Skeletal muscle tissue (tissue), 4 donors: ENCODE results near the gene COL23A1. TPM values are rescaled to one million over a fixed set of nuclear protein-coding genes. Genes with fewer than 3 reads are reported as not detected.

Experiments used
- H3K27ac ChIP-seq: one replicate; pipeline ENCODE4 v1.7.0; 2013; ENCODE audit warnings: mild to moderate bottlenecking, low read depth, low read length, inconsistent platforms
- H3K27me3 ChIP-seq, 3 donors: one replicate each; pipeline ENCODE4 v1.7.0; 2013; ENCODE audit warnings: low read length in 3 of 3; ENCODE audit not compliant: control insufficient read depth in 3 of 3, insufficient read depth in 3 of 3
- H3K36me3 ChIP-seq, 3 donors: one replicate each; pipeline ENCODE4 v1.7.0; 2013; ENCODE audit warnings: low read length in 3 of 3; ENCODE audit not compliant: control insufficient read depth in 3 of 3, insufficient read depth in 3 of 3
- H3K4me1 ChIP-seq, 3 donors: one replicate each; pipeline ENCODE4 v1.7.0; 2013; ENCODE audit warnings: low read length in 3 of 3, mild to moderate bottlenecking in 3 of 3; ENCODE audit not compliant: control insufficient read depth in 3 of 3, insufficient read depth in 3 of 3
- H3K4me3 ChIP-seq, 3 donors: one replicate each; pipeline ENCODE4 v1.7.0; 2013; ENCODE audit warnings: low read length in 3 of 3
- H3K9ac ChIP-seq, 3 donors: one replicate each; pipeline ENCODE4 v1.7.0; 2013; ENCODE audit warnings: low read length in 3 of 3, mild to moderate bottlenecking in 3 of 3, moderate library complexity in 2 of 3, low read depth in 1 of 3
- H3K9me3 ChIP-seq, 3 donors: one replicate each; pipeline ENCODE4 v1.7.0; 2013; ENCODE audit warnings: low read length in 3 of 3; ENCODE audit not compliant: control insufficient read depth in 3 of 3
- total RNA-seq: library from RNA; depleted of rRNA; stranded (reverse); fragments of >200 nt; gene quantifications from one replicate; pipeline ENCODE4 v1.2.3, GENCODE V29; 2014
- donor health status: Osteomylitis.

Gene COL23A1
- total RNA-seq, 1 donor from 2014 or later, result 0.52 TPM

GRCh38 chr5:178461004-178461730 is 129.0 kb downstream of the COL23A1 start:
- no peak overlapping the region for H3K9ac ChIP-seq
- no peak overlapping the region for H3K4me3 ChIP-seq
- H3K9me3 ChIP-seq, result no peaks in the 10 kb centered on the region
- no peak overlapping the region for H3K27ac ChIP-seq
- peaks cover 0 to 5% (median 0%) of the 10 kb centered on the region in 3 donors for H3K4me1 ChIP-seq
- H3K27me3 ChIP-seq, result no peaks in the 10 kb centered on the region
- H3K36me3 ChIP-seq, result no peaks in the 10 kb centered on the region

- Histone ChIP-seq H3K9ac (no peak overlapping the region), H3K27me3 (no peaks in the 10 kb centered on the region), H3K4me3 (no peak overlapping the region), H3K4me1 (peaks cover 0 to 5% (median 0%) of the 10 kb centered on the region in 3 donors), H3K27ac (no peak overlapping the region), H3K9me3 (no peaks in the 10 kb centered on the region), H3K36me3 (no peaks in the 10 kb centered on the region)
Observed at GRCh38 chr5:178460598-178460997, 129.6 kb downstream of the COL23A1 start.

- Histone ChIP-seq H3K27ac (no peak overlapping the region), H3K27me3 (no peaks in the 10 kb centered on the region), H3K9me3 (no peaks in the 10 kb centered on the region), H3K36me3 (no peaks in the 10 kb centered on the region), H3K4me1 (peaks cover 0 to 5% (median 0%) of the 10 kb centered on the region in 3 donors), H3K9ac (no peak overlapping the region), H3K4me3 (no peak overlapping the region)
Observed at GRCh38 chr5:178460174-178460573, 130.0 kb downstream of the COL23A1 start.

GRCh38 chr5:178458140-178458539 is 132.1 kb downstream of the COL23A1 start:
- Histone ChIP-seq H3K9ac (no peak overlapping the region), H3K27me3 (no peaks in the 10 kb centered on the region), H3K4me3 (no peak overlapping the region), H3K4me1 (peaks cover 0 to 5% (median 0%) of the 10 kb centered on the region in 3 donors), H3K9me3 (no peaks in the 10 kb centered on the region), H3K27ac (no peak overlapping the region), H3K36me3 (no peaks in the 10 kb centered on the region)

GRCh38 chr5:178457471-178457870 is 132.7 kb downstream of the COL23A1 start:
- Histone ChIP-seq H3K9me3 (no peaks in the 10 kb centered on the region), H3K36me3 (no peaks in the 10 kb centered on the region), H3K4me3 (no peak overlapping the region), H3K27me3 (no peaks in the 10 kb centered on the region), H3K27ac (no peak overlapping the region), H3K9ac (no peak overlapping the region), H3K4me1 (peaks cover 0 to 5% (median 0%) of the 10 kb centered on the region in 3 donors)

GRCh38 chr5:178455480-178455835 is 134.7 kb downstream of the COL23A1 start:
- no peaks in the 10 kb centered on the region for H3K36me3 ChIP-seq
- no peaks in the 10 kb centered on the region for H3K27me3 ChIP-seq
- H3K9me3 ChIP-seq, result no peaks in the 10 kb centered on the region
- H3K27ac ChIP-seq, result no peak overlapping the region
- no peaks in the 10 kb centered on the region for H3K4me1 ChIP-seq
- H3K4me3 ChIP-seq, result no peak overlapping the region
- no peak overlapping the region for H3K9ac ChIP-seq

DNA sequence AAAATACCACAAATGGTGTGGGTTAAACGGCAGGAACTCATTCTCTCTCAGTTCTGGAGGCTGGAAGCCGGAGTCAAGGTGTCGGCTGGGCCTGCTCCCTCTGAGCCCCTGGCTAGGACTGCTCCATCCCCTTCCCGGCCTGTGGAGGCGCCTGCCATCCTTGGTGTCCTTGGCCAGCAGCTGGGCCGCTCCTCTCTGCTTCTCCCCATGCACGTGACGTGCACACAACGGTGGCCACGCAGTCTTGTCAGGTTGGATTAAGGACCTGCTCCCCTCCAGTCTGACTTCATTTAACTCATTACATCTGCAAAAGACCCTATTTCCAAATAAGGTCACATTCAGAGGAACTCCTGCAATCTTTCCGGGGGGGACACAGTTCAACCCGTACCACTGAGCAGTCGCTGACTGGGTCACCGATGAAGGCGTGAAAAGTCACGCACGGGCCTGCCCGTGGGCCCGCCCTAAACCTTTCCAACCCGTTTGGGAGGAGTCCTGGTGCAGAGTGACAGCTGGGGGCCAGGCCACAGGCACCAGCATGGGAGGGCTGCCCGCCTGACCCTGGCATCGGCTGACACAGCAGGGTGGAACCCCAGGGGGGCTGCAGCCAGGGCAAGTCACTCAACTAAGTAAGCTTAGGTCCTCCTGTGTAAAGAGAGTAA is 135.2 kb downstream of the COL23A1 start:
- no peak overlapping the region for H3K4me3 ChIP-seq
- H3K4me1 ChIP-seq, result no peaks in the 10 kb centered on the region
- H3K27ac ChIP-seq, result no peak overlapping the region
- peaks cover 0 to 2% (median 0%) of the 10 kb centered on the region in 3 donors for H3K27me3 ChIP-seq
- H3K9ac ChIP-seq, result no peak overlapping the region
- no peaks in the 10 kb centered on the region for H3K9me3 ChIP-seq
- no peaks in the 10 kb centered on the region for H3K36me3 ChIP-seq

DNA sequence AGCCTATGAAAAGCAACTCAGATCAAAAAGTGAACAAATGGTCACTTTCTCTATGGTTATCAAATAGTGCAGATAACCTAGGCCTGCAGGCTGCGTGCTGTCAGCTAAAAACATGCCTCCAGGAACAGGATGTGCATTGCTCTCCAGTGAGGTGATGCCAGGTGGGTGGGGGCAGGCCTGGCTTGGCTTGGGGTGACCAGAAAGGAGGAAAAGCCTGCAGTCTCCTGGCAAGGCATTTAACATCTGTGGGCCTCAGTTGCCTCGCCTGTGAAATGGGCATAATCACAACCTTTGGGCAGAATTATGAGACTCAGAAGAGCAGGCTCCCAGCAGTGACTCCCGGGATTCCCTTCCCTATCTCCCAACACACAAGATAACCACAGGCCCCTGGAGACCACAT is 135.9 kb downstream of the COL23A1 start:
- Histone ChIP-seq H3K4me1 (no peaks in the 10 kb centered on the region), H3K27me3 (peaks cover 0 to 6% (median 5%) of the 10 kb centered on the region in 3 donors), H3K27ac (no peak overlapping the region), H3K9ac (no peak overlapping the region), H3K4me3 (no peak overlapping the region), H3K36me3 (no peaks in the 10 kb centered on the region), H3K9me3 (no peaks in the 10 kb centered on the region)

DNA sequence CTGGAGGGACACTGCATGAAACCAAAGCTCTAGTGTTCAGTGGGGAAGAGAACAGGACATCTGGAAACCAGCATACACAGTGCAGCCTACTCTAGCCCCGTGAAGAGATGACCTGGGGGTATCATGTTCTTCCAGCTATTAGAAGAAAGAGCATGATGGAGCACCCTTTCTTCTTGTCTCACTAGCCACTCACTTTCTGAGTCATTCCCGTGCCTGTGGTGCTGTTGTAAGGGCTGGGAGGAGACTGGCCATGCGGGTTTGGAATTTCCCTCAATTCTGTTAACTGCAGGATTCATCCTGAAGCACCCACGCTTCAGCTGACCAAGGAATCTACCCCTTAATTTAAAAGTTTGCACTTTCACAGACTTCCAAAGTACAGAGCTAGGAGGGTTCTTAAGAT is 137.0 kb downstream of the COL23A1 start:
- no peak overlapping the region for H3K9ac ChIP-seq
- H3K4me1 ChIP-seq, result no peaks in the 10 kb centered on the region
- H3K9me3 ChIP-seq, result no peaks in the 10 kb centered on the region
- no peaks in the 10 kb centered on the region for H3K36me3 ChIP-seq
- peaks cover 0 to 7% (median 5%) of the 10 kb centered on the region in 3 donors for H3K27me3 ChIP-seq
- H3K4me3 ChIP-seq, result no peak overlapping the region
- no peak overlapping the region for H3K27ac ChIP-seq
